HG02798 (cell line): Measurements from ENCODE around the gene POLE3.
"Not testable (repeated sequence)": the region's sequence is repeated elsewhere in the genome, so short reads cannot be mapped to it uniquely, and the experiment has no call there.

ENCODE experiments used
- ATAC-seq: cut with Tn5 transposase; IDR thresholded peaks from one replicate; pipeline ENCODE4 v1.9.1; 2021; ENCODE audit warnings: mild to moderate bottlenecking; ENCODE audit not compliant: unreplicated experiment, poor library complexity

POLE3 gene, protein sequence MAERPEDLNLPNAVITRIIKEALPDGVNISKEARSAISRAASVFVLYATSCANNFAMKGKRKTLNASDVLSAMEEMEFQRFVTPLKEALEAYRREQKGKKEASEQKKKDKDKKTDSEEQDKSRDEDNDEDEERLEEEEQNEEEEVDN

DNA sequence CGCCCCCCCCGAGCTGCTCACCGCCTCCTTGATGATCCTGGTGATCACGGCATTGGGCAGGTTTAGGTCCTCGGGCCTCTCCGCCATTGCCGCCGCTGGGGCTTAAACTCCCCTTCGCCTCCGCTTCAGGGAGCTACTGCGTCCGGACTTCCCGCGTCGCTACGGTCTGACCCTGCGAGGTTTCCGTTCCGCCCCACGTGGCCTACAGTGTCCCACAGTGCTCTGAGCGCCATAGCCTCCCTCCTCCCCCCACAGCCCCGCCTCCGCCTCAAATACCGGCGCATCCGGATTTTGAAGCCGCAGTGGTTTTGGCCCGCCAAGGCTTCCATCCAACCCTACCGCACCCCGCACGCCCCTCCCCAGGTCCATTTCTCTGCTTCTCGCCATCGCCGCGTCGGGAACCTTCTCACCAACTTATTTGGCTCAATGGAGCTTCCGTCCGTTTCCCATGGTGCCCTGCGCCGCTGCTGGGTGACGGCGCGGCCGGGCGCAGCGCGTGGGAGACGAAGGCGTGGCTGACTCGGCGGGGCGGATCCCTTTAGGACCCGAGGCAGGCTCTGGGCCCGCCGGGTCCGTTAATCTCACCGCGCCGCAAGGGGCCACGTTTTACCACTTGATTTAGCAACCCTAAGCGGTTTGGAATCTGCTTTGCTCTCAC is at the start of gene POLE3, which contains the start of gene C9orf43:
POLE3 (minus strand) TSS at position 469 of the 658 bp plus-strand sequence; CDS start at position 87, 382 bp downstream.
C9orf43 (plus strand) TSS at position 541 of the 658 bp plus-strand sequence. CDS start 2,747 bp downstream, outside the sequence.
- peak; percentile 93 for ATAC-seq

DNA sequence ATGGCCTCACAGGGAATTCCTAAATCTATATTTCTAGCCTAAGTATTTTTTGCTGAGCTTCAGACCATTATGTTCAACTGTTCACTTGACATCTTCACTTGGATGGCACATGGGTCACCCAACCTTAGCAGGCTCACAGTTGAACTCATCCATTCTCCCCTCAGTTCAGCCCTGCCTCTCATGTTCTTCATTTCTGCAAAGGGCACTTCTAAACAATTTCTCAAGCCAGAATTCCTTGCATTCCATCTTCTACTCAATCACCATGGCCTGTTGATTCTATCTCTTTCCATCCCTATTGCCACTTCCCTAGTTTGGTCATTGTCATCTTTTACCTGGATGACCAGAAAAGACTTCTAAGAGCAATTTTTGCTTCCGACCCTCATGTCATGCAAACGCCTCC is 45.8 kb upstream of the POLE3 start:
- ATAC-seq = no peak

DNA sequence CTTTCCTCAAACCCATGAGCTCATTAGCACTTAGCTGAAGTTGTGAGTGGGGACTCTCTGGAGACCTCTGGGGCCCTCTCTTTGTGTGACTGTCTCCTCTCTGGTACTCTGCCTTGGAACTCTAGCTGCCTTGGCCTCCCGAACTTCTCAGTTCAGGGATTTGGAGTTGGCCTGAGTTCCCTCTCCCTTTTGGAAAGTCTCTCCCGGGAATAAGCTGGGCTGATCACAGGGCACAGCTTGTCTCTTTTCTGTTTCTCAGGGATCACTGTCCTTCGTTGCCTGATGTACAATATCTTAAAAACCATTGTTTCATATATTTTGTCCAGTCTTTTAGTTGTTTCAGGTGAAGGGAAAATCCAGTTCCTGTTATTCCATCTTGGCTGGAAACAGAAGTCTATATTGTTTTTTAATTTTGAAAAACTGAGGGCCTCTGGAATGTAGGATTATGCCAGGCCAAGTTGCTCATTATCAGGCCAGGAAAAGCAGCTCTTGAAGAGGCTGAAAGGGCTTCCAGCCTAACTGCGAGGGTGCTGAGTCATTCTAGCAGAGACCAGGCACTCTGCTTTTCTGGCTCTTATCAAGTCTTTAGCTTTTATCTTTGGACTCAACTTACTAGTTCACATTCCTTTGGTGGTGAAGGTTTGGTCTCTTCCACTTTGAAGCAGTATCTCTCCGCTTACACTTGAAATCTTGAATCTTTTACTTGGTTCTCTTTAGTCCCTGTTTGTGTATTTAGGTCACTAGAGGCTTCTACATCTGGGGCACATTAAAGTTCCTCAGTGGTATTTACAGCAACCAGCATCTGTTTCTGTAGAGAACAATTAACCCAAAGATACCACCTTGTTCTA is 44.7 kb upstream of the POLE3 start:
- no peak for ATAC-seq

DNA sequence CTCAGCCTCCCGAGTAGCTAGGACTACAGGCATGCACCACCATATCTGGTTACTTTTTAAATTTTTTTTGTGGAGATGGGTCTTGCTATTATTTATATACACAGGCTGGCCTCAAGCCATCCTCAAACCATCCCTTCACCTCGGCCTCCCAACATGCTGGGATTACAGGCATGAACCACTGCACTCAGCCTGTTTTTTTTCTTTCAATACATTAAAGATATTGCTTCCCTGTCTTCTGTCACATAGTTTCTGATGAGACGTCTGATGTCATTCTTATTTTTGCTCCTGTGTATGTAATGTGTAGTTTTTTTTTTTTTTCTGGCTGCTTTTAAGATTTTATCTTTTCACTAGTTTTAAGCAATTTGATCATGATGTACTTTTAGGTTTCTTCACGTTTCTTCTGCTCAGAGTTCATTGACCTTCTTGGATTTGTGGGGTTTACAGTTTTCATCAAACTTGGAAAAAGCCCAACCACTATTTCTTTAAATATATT is 41.7 kb upstream of the POLE3 start:
- ATAC-seq = no peak

DNA sequence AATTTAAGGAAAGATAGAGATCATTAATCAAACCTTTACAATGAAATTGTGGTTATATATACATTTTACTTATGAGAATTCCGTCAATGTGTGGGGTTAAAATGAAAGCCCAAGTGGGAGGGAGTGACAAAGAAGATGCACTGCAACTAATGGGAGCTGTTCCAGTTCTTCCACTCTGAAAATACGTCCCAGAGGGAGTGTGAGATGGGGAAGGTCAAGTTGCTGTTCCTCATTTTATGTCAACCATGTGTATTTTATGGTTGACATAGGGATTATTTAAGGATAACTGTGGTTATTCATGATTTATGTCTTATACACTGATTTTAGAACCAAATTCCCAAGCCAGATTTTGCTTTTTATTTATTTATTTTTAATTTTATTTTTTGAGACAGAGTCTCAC is 38.9 kb upstream of the POLE3 start:
- no peak for ATAC-seq

- no peak for ATAC-seq
These were observed 35.9 kb upstream of the POLE3 start for GRCh38 chr9:113446323-113446740.

DNA sequence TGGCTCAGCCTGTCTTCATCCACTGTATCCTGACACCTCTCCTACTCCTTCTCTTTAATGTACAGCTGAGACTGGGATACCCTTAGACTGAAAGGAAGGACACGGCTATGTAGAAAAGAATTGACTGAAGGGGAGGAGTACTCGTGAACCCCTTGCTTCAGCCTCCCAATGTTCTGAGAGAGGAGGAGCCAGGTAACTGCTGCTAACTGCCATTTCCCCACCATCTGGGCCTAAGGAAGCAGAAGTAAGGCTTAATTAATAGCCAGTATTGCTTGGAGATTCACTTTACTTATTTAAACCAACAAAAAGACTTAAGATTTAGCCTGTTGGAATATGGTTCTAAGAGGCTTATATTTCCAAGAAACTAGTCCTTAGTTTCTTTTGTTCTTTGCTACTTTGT is 34.3 kb upstream of the POLE3 start:
- no peak for ATAC-seq

- not testable (repeated sequence) for ATAC-seq
These were observed 27.2 kb upstream of the POLE3 start for GRCh38 chr9:113437716-113438115.

DNA sequence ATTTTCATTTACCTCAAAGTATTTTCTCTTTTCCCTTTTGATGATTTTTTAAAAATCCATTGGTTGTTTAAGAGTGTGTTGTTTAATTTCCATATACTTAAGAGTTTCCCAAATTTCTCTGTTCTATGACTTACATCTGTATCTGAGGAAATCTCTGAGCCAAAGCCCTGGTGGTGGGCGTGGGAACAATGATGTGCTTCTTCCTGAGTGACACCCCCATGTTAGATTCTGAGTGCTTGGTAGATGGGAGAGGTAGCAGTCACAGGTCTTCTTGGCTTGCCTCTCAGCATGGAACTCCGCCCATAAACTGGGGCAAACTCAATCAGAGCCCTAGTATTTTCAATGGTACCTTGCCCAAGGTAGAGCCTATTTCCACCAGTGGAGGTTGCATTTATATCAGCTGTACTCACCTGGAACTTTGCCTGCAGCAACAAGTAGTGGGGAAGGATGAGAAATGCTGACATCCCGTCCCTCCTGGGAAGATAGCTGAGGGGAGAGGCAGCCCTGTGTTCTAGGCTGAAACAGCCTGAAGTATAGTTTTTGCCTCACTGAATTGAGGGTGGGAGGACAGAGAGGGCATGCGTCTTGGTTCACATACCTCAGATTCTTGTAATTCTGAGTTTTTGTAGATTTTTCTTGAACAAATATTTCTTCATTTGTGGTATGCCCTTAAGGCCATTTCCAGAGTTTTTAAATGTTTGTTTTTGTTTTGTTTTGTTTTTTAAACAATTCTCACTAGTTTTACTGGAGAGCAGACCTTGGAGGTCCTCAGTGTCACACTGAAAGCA is 26.4 kb upstream of the POLE3 start:
- no peak for ATAC-seq

DNA sequence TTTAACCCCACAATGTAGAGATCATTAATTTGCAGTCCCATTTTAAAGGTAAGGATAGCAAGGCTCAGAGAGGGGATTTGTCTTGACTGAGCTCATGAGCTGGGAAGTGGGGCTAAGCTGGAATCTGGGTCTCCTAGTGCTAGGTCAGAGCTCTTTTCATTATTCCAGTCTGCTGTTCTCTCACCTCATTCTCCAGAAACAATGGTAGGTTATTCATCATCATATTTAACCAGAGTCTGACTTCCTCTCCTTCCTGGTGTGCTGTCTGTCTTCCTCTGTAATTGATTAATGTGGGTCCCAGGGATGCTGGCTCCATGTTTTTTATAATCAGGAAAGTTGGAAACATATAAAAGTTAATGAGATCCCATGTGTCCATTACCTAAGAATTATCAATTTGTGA is 20.7 kb upstream of the POLE3 start:
- ATAC-seq = no peak

DNA sequence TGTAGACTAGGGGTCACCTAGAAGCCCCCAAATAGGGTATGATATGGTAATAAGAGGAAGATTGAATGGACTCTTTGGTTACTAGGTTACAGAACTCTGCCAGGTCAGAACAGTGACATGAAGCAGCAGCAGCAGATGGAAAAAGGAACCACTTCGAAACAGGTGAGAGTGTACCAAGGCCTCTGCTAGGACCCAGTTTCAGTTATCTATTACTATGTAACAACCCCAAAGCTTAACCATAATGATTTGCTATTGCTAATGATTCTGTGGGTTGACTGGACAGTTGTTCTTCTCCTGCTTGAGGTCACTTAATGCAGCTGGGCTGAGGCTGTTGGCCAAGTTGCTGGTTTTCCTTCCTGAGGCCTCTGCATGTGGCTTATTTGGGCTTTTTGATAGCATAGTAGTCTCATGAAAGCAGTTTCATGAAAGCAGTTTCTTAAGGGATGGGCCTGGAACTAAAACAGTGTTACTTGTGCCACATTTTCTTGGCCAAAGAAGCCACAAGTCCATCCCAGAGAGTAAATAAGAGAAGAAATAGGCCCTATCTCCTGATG is 17.7 kb upstream of the POLE3 start:
- no peak for ATAC-seq

DNA sequence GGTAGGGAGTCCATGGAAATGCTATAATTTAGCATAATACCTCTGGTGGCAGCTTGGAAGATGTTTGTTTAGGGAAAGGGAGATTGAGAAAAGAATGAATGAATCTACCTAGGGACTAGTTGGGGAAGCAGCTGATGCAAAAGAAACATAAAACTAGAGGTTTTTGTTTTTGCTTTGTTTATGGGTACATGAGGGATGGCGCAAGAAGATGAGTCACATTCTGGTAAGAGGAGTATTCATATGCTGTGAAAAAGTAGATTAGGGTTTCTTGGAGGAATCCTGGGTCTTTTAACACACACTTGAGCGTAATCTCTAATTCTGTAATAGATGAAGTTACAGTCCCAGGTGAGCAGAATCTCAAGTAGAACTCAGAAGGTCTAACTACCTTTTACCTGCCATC is 17.2 kb upstream of the POLE3 start:
- no peak for ATAC-seq

GRCh38 chr9:113426701-113427100 is 16.2 kb upstream of the POLE3 start:
- ATAC-seq = no peak

DNA sequence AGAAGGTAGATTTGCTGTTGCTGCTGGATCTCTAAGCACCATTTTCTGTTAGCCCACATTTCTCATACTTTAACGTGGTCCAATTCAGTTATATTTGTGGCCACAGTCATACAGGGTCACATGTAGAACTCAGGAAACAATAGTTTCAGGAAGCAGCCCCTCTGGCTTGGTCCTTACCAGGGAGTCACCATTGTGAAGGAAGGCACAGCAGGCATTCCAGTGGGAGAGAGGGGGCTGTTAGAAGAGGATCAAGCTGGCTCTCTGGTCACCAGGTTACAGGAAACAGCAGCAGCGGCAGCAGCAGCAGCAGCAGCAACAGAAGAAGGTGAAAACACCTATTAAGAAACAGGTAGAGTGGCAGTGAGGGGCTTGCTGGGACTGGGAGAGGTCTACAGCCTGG is 14.6 kb upstream of the POLE3 start:
- ATAC-seq = no peak

GRCh38 chr9:113421726-113422125 is 11.3 kb upstream of the POLE3 start:
- ATAC-seq = no peak

- no peak for ATAC-seq
These were observed 6.9 kb upstream of the POLE3 start for GRCh38 chr9:113417370-113417769.

GRCh38 chr9:113416149-113416721 is 5.8 kb upstream of the POLE3 start:
- ATAC-seq = peak; percentile 98

GRCh38 chr9:113409883-113410206 is 630 bp downstream of the POLE3 start:
- peak; percentile 1 for ATAC-seq

DNA sequence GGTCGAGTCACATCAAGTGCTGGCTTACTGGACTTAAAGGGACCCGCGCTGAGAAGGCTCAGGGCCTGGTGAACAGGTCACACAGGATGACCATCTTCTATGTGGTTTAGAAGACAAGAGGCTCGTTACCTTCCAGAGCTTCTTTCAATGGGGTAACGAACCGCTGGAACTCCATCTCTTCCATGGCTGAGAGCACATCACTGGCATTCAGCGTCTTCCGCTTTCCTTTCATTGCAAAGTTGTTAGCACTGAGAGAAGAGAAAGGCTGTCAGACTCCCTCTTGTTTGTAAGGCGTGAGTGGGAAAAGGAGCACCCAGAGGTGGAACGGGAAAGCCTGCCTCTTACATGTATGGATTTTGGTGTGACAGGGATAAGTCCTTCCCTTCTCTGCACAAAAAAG is 994 bp downstream of the POLE3 start:
- ATAC-seq = no peak
